HAP-1 (cell line): ENCODE measurements around the gene LYRM1.
"Not testable (repeated sequence)": the region's sequence is repeated elsewhere in the genome, so short reads cannot be mapped to it uniquely, and the experiment has no call there.

Experiments
- DNase-seq, 2 experiments: peaks; one replicate each; pipeline ENCODE4 v3.0.0-alpha.2; 2016 to 2020; ENCODE audit warnings: low spot score in 2 of 2
- H3K27me3 ChIP-seq: fragments of 250-450 bp; sonication (Bioruptor Pico); 2 replicates; pipeline ENCODE4 v1.5.1; 2020; ENCODE audit warnings: low read depth, mild to moderate bottlenecking, moderate library complexity
- H3K36me3 ChIP-seq: fragments of 250-450 bp; sonication (Bioruptor Pico); replicated peaks from 2 replicates; pipeline ENCODE4 v1.5.1; 2020; ENCODE audit warnings: mild to moderate bottlenecking
- H3K4me1 ChIP-seq: fragments of 250-450 bp; sonication (Bioruptor Pico); 2 replicates; pipeline ENCODE4 v1.5.1; 2020; ENCODE audit warnings: mild to moderate bottlenecking
- H3K4me3 ChIP-seq: fragments of 250-450 bp; sonication (Bioruptor Pico); 2 replicates; pipeline ENCODE4 v1.5.1; 2020; ENCODE audit warnings: mild to moderate bottlenecking, moderate library complexity
- H3K9me3 ChIP-seq: fragments of 250-450 bp; sonication (Bioruptor Pico); 2 replicates; pipeline ENCODE4 v1.5.1; 2020; ENCODE audit warnings: mild to moderate bottlenecking, moderate library complexity
- in situ Hi-C: fragments of 300-500 bp; cut with MboI; formaldehyde crosslinking; loops from 3 replicates; pipeline ENCODE4 v1.14.3; 2020; ENCODE audit warnings: low sequenced_read_pairs, inconsistent platforms, mixed read lengths

Gene LYRM1

GRCh38 chr16:20900299-20901067 is at the start of gene LYRM1, which contains the start of gene DCUN1D3:
LYRM1 (plus strand) TSS chr16:20900771; CDS start chr16:20915556, 14,785 bp downstream.
DCUN1D3 (minus strand) TSS chr16:20900358; CDS start chr16:20862538, 37,820 bp downstream.
- Histone ChIP-seq H3K4me3 (peak within 1 kb of the TSS; percentile 71), H3K4me1 (peaks cover 39% of the 10 kb centered on the region), H3K36me3 (peaks cover 7% of the 10 kb centered on the region), H3K27me3 (no peaks in the 10 kb centered on the region), H3K9me3 (no peaks in the 10 kb centered on the region)
- peak; percentile 97 to 98 for DNase-seq
- in situ Hi-C loops = no loop called here

GRCh38 chr16:20850981-20851380 is 49.6 kb upstream of the LYRM1 start:
- in situ Hi-C loops = no loop called here
- Histone ChIP-seq H3K27me3 (no peaks in the 10 kb centered on the region), H3K36me3 (peaks cover 8% of the 10 kb centered on the region), H3K9me3 (no peaks in the 10 kb centered on the region), H3K4me1 (no peaks in the 10 kb centered on the region), H3K4me3 (no peak overlapping the region)
- no peak for DNase-seq

GRCh38 chr16:20851601-20852000 is 49.0 kb upstream of the LYRM1 start:
- Histone ChIP-seq H3K4me3 (no peak overlapping the region), H3K27me3 (no peaks in the 10 kb centered on the region), H3K36me3 (peaks cover 8% of the 10 kb centered on the region; the same call in 1 of the 2 replicates), H3K9me3 (no peaks in the 10 kb centered on the region), H3K4me1 (no peaks in the 10 kb centered on the region)
- in situ Hi-C loops = no loop called here
- DNase-seq = no peak

GRCh38 chr16:20853143-20853542 is 47.4 kb upstream of the LYRM1 start:
- H3K27me3 ChIP-seq = no peaks in the 10 kb centered on the region
- H3K36me3 ChIP-seq = peaks cover 8% of the 10 kb centered on the region; the same call in 1 of the 2 replicates
- no peak overlapping the region for H3K4me3 ChIP-seq
- no peaks in the 10 kb centered on the region for H3K9me3 ChIP-seq
- DNase-seq = no peak
- no peaks in the 10 kb centered on the region for H3K4me1 ChIP-seq
- in situ Hi-C loops = no loop called here

- in situ Hi-C loops = no loop called here
- Histone ChIP-seq H3K36me3 (peaks cover 5% of the 10 kb centered on the region; the same call in 1 of the 2 replicates), H3K4me3 (no peak overlapping the region)
Observed at GRCh38 chr16:20853981-20854620, 46.5 kb upstream of the LYRM1 start.

GRCh38 chr16:20854963-20855362 is 45.6 kb upstream of the LYRM1 start:
- H3K36me3 ChIP-seq = peaks cover 9% of the 10 kb centered on the region
- H3K4me1 ChIP-seq = no peaks in the 10 kb centered on the region
- in situ Hi-C loops = no loop called here
- H3K9me3 ChIP-seq = no peaks in the 10 kb centered on the region
- no peak overlapping the region for H3K4me3 ChIP-seq
- no peaks in the 10 kb centered on the region for H3K27me3 ChIP-seq
- DNase-seq = no peak

More at GRCh38 chr16:20853981-20854620, 46.5 kb upstream of the LYRM1 start:
- DNase-seq = no peak
- Histone ChIP-seq H3K4me1 (no peaks in the 10 kb centered on the region), H3K27me3 (no peaks in the 10 kb centered on the region), H3K9me3 (no peaks in the 10 kb centered on the region)

- Histone ChIP-seq H3K4me1 (no peaks in the 10 kb centered on the region), H3K36me3 (peaks cover 11% of the 10 kb centered on the region), H3K9me3 (no peaks in the 10 kb centered on the region), H3K4me3 (no peak overlapping the region), H3K27me3 (no peaks in the 10 kb centered on the region)
- in situ Hi-C loops = no loop called here
- DNase-seq = no peak
Observed at GRCh38 chr16:20857281-20857680, 43.3 kb upstream of the LYRM1 start.

- H3K4me3 ChIP-seq = no peak overlapping the region
- H3K27me3 ChIP-seq = no peaks in the 10 kb centered on the region
- no peaks in the 10 kb centered on the region; the same call in 1 of the 2 replicates for H3K4me1 ChIP-seq
- no peak for DNase-seq
- in situ Hi-C loops = no loop called here
- no peaks in the 10 kb centered on the region for H3K9me3 ChIP-seq
- H3K36me3 ChIP-seq = peaks cover 11% of the 10 kb centered on the region
Observed at GRCh38 chr16:20859229-20859628, 41.3 kb upstream of the LYRM1 start.

GRCh38 chr16:20859699-20860098 is 40.9 kb upstream of the LYRM1 start:
- H3K4me1 ChIP-seq = no peaks in the 10 kb centered on the region; the same call in 1 of the 2 replicates
- DNase-seq = no peak
- in situ Hi-C loops = no loop called here
- H3K36me3 ChIP-seq = peaks cover 11% of the 10 kb centered on the region
- no peak overlapping the region for H3K4me3 ChIP-seq
- no peaks in the 10 kb centered on the region for H3K9me3 ChIP-seq
- no peaks in the 10 kb centered on the region for H3K27me3 ChIP-seq

- no peak for DNase-seq
- in situ Hi-C loops = no loop called here
- H3K36me3 ChIP-seq = peaks cover 11% of the 10 kb centered on the region
- no peaks in the 10 kb centered on the region; the same call in 1 of the 2 replicates for H3K4me1 ChIP-seq
- H3K9me3 ChIP-seq = no peaks in the 10 kb centered on the region
- no peak overlapping the region for H3K4me3 ChIP-seq
- no peaks in the 10 kb centered on the region for H3K27me3 ChIP-seq
Observed at GRCh38 chr16:20860361-20860760, 40.2 kb upstream of the LYRM1 start.

- H3K4me3 ChIP-seq, H3K4me1 ChIP-seq, H3K9me3 ChIP-seq, H3K27me3 ChIP-seq, in situ Hi-C loops, DNase-seq: not testable (repeated sequence)
- peaks cover 11% of the 10 kb centered on the region for H3K36me3 ChIP-seq
Observed at GRCh38 chr16:20860995-20861394, 39.6 kb upstream of the LYRM1 start.

- in situ Hi-C loops = no loop called here
- Histone ChIP-seq H3K4me3 (no peak overlapping the region), H3K36me3 (peaks cover 11% of the 10 kb centered on the region), H3K4me1 (peaks cover 12% of the 10 kb centered on the region), H3K27me3 (no peaks in the 10 kb centered on the region), H3K9me3 (no peaks in the 10 kb centered on the region)
- no peak for DNase-seq
Observed at GRCh38 chr16:20862162-20862960, 38.2 kb upstream of the LYRM1 start.

- H3K27me3 ChIP-seq, in situ Hi-C loops, DNase-seq, H3K4me3 ChIP-seq, H3K9me3 ChIP-seq: not testable (repeated sequence)
- Histone ChIP-seq H3K4me1 (peaks cover 12% of the 10 kb centered on the region), H3K36me3 (peaks cover 11% of the 10 kb centered on the region)
Observed at GRCh38 chr16:20864376-20864775, 36.2 kb upstream of the LYRM1 start.
